ENCODE measurements around the gene C6orf120. TPM values are rescaled to one million over a fixed set of nuclear protein-coding genes. Genes with fewer than 3 reads are reported as not detected.

Gene C6orf120
- total and polyA plus RNA-seq, 2 of the 13 experiments (the other 11 are each of a cell fraction or from before 2014, with no cell fraction given) = 21.7 to 29.9 TPM

DNA sequence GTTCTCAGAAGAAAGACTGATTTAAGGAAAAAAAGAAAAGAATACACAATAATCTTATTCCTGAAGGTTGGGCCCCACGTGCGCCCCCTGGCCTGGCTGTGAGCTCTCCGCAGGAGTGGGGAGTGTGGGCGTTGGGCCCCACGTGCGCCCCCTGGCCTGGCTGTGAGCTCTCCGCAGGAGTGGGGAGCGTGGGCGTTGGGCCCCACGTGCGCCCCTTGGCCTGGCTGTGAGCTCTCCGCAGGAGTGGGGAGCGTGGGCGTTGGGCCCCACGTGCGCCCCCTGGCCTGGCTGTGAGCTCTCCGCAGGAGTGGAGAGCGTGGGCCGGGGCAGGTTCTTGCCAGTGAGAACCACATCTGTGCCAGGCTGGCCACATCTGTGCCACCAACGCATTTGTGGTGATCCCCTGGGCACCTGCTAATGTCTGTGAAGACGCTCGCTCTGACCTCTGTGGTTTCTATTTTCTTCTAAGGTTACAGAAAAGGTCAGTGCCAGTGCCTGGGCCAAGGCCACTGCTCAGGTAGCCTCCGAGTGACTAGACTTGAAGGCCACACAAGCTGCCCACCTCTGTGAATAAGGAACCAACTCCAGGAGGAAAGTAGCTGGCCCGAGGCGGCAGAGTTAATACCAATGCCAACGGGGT, 41.1 kb upstream of the C6orf120 start (continued):
- TF ChIP-seq TIGD3 (CRISPR knock-in tag; IDR thresholded peaks at IDR 0.05; ENCODE audit: borderline replicate concordance) (no peak), KLF9 (CRISPR knock-in tag; IDR thresholded peaks at IDR 0.05; ENCODE audit: low read depth) (no peak), NFIC (IDR thresholded peaks at IDR 0.05; ENCODE audit: low read length) (no peak)

GRCh38 chr6:169661391-169661756, 40.6 kb upstream of the C6orf120 start:
- Histone ChIP-seq H3K9me3 (ENCODE audit: low read length) (no peaks in the 10 kb centered on the region), H3K79me2 (ENCODE audit: insufficient read depth, low read length) (no peaks in the 10 kb centered on the region), H3K4me3 (replicated peaks in 1 of 3; ENCODE audit: insufficient read depth in 1 of 3, low read depth in 2 of 3, low read length in 3 of 3) (no peak overlapping the region), H3K27me3 (ENCODE audit: control insufficient read depth in 1 of 2, insufficient read depth in 2 of 2, low read length in 2 of 2) (no peaks in the 10 kb centered on the region), H2AFZ (ENCODE audit: low read length) (no peak overlapping the region), H4K20me1 (ENCODE audit: insufficient read depth, low read length) (no peaks in the 10 kb centered on the region), H3K4me1 (ENCODE audit: insufficient read depth, low read length) (no peaks in the 10 kb centered on the region), H3K36me3 (replicated peaks in 1 of 2; ENCODE audit: control insufficient read depth in 1 of 2, insufficient read depth in 2 of 2, low read length in 2 of 2) (peaks cover 30 to 71% of the 10 kb centered on the region in 2 experiments), H3K27ac (ENCODE audit: extremely low read length, insufficient read depth, low read length) (no peak overlapping the region), H3K9ac (ENCODE audit: insufficient read depth, low read depth, low read length) (no peak overlapping the region), H3K4me2 (ENCODE audit: low read depth, low read length) (no peak overlapping the region)
- POLR2A ChIA-PET = no interaction called here
- FAIRE-seq (no peak), DNase-seq (ENCODE audit: low spot score) (no peak), ATAC-seq (no peak)
- no peak for TF ChIP-seq ZNF3 (CRISPR knock-in tag; IDR thresholded peaks at IDR 0.05)
- no peak for TF ChIP-seq ZNF713 (CRISPR knock-in tag; IDR thresholded peaks at IDR 0.05)
- no peak for TF ChIP-seq SATB2 (CRISPR knock-in tag; IDR thresholded peaks at IDR 0.05)
- TF ChIP-seq GATA4 (IDR thresholded peaks at IDR 0.05; ENCODE audit: borderline replicate concordance, low read depth) = no peak
- no peak for TF ChIP-seq TEAD2 (CRISPR knock-in tag; IDR thresholded peaks at IDR 0.05)
- TF ChIP-seq CREBL2 (CRISPR knock-in tag; IDR thresholded peaks at IDR 0.05; ENCODE audit: borderline replicate concordance) = no peak
- no peak for TF ChIP-seq JDP2 (CRISPR knock-in tag; IDR thresholded peaks at IDR 0.05; ENCODE audit: borderline replicate concordance)
- BruUV-seq (replicated peaks) = no TSS peak
- intact Hi-C loops (cut with micrococcal nuclease; ENCODE audit: unreplicated experiment) (no loop called here), in situ Hi-C loops (cut with HindIII; ENCODE audit: extremely low pct_ligation_motif_present, low pct_unique_long_range_greater_than_20kb) (no loop called here)
- WGBS (ENCODE audit: low lambda C conversion rate) = 96% methylated on average over 7 of the region's 7 CpGs
- CTCF ChIA-PET (ENCODE audit: low intra/inter-chr PET ratio, low total read pairs) = no interaction called here
